Cardiac muscle cell (in vitro differentiated cells and primary cell): ENCODE data around the gene CC2D1B. TPM values are rescaled to one million over a fixed set of nuclear protein-coding genes. Genes with fewer than 3 reads are reported as not detected.

Experiments used
- DNase-seq, 2 donors: peaks; one replicate each; pipeline versions ENCODE4 v3.0.0 to v3.0.0-alpha.2; 2010 to 2017; ENCODE audit warnings: low read depth in 1 of 2, low spot score in 1 of 2
- H3K27ac ChIP-seq: fragments of 200-600 bp; sonication (generic); 2 replicates; pipeline ENCODE4 v1.5.1; 2016
- H3K27me3 ChIP-seq: fragments of 200-600 bp; sonication (generic); 2 replicates; pipeline ENCODE4 v1.6.0; 2016; ENCODE audit warnings: control low read depth
- H3K36me3 ChIP-seq: fragments of 200-600 bp; sonication (generic); 2 replicates; pipeline ENCODE4 v1.5.1; 2016; ENCODE audit warnings: control low read depth
- H3K4me1 ChIP-seq: fragments of 200-600 bp; sonication (generic); 2 replicates; pipeline ENCODE4 v1.8.1; 2017; ENCODE audit warnings: low read depth, mild to moderate bottlenecking, mixed run types
- H3K4me3 ChIP-seq: fragments of 200-600 bp; sonication (generic); 2 replicates; pipeline ENCODE4 v1.5.1; 2016; ENCODE audit warnings: mild to moderate bottlenecking
- H3K9me3 ChIP-seq: fragments of 200-600 bp; sonication (generic); 2 replicates; pipeline ENCODE4 v1.5.1; 2017; ENCODE audit warnings: low read depth, mild to moderate bottlenecking, control low read depth
- polyA plus RNA-seq: library from polyadenylated mRNA; unstranded; fragments of >200 nt; fragmentation: Nextera tagmentation; extraction: Ambion mirVana; gene quantifications from 2 replicates; pipeline ENCODE4 v1.2.1, GENCODE V29; 2016
- total RNA-seq: library from RNA; depleted of rRNA; stranded (reverse); fragments of >200 nt; gene quantifications from 2 replicates; pipeline ENCODE4 v1.2.3, GENCODE V29; 2016
- TF ChIP-seq, protein P1 (sequence below): IDR thresholded peaks from 2 replicates; pipeline ENCODE4 v1.5.1; 2012; ENCODE audit warnings: low read depth, mild to moderate bottlenecking, low read length

The CC2D1B gene
- total and polyA plus RNA-seq, 2 experiments from 2014 or later: 14.4 to 15.0 TPM

DNA sequence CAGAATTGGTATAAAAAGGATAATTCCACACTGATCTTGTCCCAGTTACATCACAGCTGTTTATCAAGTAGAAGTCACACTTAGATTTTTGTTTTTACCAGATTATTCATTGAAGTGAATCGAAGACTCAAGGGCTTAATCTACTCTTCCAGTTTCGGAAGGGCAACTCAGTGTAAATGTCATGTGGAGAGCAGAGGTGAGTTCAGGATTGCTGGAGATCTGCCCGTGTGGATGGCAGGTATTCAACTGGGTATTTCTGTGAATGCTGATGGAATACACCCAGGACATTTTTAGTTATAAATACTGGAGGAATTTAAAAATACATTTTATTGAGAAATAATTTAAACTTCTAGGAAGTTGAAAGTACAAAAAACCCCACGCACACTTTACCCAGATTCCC is 19.4 kb downstream of the CC2D1B start:
- no peaks in the 10 kb centered on the region for H3K36me3 ChIP-seq

DNA sequence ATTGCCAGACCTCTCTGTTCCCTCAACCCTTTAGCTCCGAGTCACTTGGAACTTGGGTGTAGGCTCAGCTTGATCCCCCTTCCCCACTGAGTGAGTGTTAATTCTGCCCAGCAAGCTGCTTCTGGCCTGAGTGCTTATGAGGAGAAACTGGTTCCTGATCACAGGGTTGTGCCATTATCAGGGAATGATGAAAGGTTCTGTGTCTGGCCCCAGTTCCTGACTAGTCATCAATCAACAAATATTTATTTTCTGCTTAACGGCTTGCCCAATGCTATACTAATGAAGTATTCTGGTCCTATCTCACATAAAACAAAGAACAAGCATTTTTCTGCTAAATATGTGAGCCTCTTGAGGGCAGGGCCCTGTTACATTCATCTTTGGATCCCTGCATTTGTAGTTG is 20.8 kb downstream of the CC2D1B start:
- Histone ChIP-seq H3K27me3 (no peaks in the 10 kb centered on the region), H3K9me3 (no peaks in the 10 kb centered on the region), H3K27ac (no peak overlapping the region), H3K36me3 (peaks cover under 1% of the 10 kb centered on the region), H3K4me1 (no peaks in the 10 kb centered on the region), H3K4me3 (no peak overlapping the region)
- no peak for DNase-seq
- TF ChIP-seq, protein P1, sequence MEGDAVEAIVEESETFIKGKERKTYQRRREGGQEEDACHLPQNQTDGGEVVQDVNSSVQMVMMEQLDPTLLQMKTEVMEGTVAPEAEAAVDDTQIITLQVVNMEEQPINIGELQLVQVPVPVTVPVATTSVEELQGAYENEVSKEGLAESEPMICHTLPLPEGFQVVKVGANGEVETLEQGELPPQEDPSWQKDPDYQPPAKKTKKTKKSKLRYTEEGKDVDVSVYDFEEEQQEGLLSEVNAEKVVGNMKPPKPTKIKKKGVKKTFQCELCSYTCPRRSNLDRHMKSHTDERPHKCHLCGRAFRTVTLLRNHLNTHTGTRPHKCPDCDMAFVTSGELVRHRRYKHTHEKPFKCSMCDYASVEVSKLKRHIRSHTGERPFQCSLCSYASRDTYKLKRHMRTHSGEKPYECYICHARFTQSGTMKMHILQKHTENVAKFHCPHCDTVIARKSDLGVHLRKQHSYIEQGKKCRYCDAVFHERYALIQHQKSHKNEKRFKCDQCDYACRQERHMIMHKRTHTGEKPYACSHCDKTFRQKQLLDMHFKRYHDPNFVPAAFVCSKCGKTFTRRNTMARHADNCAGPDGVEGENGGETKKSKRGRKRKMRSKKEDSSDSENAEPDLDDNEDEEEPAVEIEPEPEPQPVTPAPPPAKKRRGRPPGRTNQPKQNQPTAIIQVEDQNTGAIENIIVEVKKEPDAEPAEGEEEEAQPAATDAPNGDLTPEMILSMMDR: no peak

More for the DNA sequence above, 19.4 kb downstream of the CC2D1B start:
- H3K4me3 ChIP-seq: no peak overlapping the region
- H3K27ac ChIP-seq: no peak overlapping the region
- H3K9me3 ChIP-seq: no peaks in the 10 kb centered on the region
- TF ChIP-seq, protein P1: no peak
- no peaks in the 10 kb centered on the region for H3K4me1 ChIP-seq
- no peaks in the 10 kb centered on the region for H3K27me3 ChIP-seq
- no peak for DNase-seq

DNA sequence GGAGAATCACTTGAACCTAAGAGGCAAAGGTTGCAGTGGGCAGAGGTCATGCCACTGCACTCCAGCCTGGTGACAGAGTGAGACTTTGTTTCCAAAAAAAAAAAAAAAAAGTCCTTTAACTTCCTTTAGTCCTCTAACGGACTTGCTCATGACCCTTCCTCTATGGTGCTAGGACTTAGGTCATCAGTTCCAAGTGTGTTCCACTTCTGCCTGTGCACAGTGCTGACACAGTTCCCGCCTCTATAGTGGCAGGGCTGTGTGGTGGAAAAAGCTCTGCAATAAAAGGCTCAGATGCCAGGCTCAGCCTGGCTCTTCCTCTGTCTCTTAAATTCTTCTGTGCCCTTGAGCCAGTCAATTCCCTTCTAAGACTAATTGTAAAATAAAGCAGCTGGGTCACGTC is 22.0 kb downstream of the CC2D1B start:
- no peaks in the 10 kb centered on the region for H3K4me1 ChIP-seq
- no peak overlapping the region for H3K4me3 ChIP-seq
- TF ChIP-seq, protein P1: no peak
- peaks cover 7% of the 10 kb centered on the region for H3K36me3 ChIP-seq
- DNase-seq: no peak
- H3K27me3 ChIP-seq: no peaks in the 10 kb centered on the region
- H3K27ac ChIP-seq: no peak overlapping the region
- no peaks in the 10 kb centered on the region for H3K9me3 ChIP-seq

DNA sequence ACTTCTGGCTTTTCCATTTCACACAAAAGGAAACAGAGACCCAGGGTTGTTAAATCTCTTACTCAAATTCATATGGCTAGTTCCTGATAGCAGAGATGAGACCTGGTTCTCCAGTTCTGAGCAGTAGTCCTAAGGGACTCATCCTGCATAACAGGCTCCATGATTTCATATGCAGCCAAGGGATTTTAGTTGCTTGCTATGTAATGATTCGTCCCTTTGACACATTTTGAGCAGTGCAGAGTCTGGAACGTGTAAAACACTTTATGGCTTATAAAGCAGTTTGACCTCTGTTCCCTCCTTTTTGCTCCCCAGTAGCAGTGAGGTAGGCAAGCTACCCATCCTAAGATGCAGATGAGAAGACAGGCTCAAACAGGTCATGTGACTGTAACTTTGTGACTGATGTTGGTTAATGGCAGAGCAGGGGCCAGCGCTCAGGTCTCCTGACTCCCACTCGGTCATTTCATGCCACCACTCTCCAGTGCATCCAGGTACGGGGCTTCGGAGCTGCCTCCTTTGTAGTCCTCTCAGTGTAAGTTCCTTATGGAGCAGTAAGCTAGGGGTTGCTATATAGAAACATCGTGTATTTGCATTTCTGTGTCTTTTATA is 24.2 kb downstream of the CC2D1B start:
- no peak for DNase-seq
- Histone ChIP-seq H3K4me1 (no peaks in the 10 kb centered on the region), H3K27ac (no peak overlapping the region), H3K36me3 (peaks cover 10% of the 10 kb centered on the region), H3K4me3 (no peak overlapping the region), H3K27me3 (no peaks in the 10 kb centered on the region), H3K9me3 (no peaks in the 10 kb centered on the region)
- TF ChIP-seq, protein P1: no peak

DNA sequence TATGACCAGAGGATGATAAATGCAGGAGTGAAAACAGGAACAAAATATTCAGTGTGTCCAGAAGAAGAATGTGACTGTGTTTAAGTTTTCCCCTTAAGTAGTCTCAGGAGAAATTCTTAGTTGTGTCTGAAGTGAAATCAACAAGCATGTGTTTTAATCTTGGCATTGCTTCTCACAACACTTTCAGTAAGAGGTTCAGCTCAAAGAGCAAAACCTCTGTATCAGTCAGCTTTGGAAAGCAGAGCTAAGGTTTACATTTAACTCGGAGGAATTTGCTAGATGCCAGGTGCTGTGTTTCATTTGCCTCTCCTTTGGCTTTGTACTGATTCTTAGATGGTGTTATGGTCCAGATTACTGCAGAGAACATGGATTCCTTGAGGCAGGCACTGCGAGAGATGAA is 28.6 kb downstream of the CC2D1B start:
- peaks cover 10% of the 10 kb centered on the region for H3K36me3 ChIP-seq
- no peaks in the 10 kb centered on the region for H3K4me1 ChIP-seq
- no peak overlapping the region for H3K4me3 ChIP-seq
- TF ChIP-seq, protein P1: no peak
- H3K9me3 ChIP-seq: no peaks in the 10 kb centered on the region
- no peak for DNase-seq
- no peak overlapping the region for H3K27ac ChIP-seq
- H3K27me3 ChIP-seq: no peaks in the 10 kb centered on the region
